Keratinocyte (primary cell): ENCODE measurements around the gene SCAF4. TPM values are rescaled to one million over a fixed set of nuclear protein-coding genes. Genes with fewer than 3 reads are reported as not detected.

Source experiments
- DNase-seq: peaks from one replicate; pipeline ENCODE4 v3.0.0-alpha.2; 2011; ENCODE audit warnings: low read depth, missing footprints, low spot score
- FAIRE-seq: peaks from 2 replicates; lab custom pipeline; 2011; peaks lifted over from hg19 to GRCh38; lab: Jason Lieb, UNC
- H2AFZ ChIP-seq: 2 replicates; pipeline ENCODE4 v1.6.0; 2012; ENCODE audit warnings: low read length, control low read depth, inconsistent platforms; ENCODE audit not compliant: control insufficient read depth
- H3K27ac ChIP-seq: 2 replicates; pipeline ENCODE4 v1.5.1; 2011; ENCODE audit warnings: low read length; ENCODE audit not compliant: control insufficient read depth, insufficient read depth
- H3K27me3 ChIP-seq: 3 replicates; pipeline ENCODE4 v1.6.0; 2011; ENCODE audit warnings: low read length; ENCODE audit not compliant: control insufficient read depth, insufficient read depth; ENCODE audit errors: extremely low read depth
- H3K36me3 ChIP-seq, 2 experiments: 2 replicates in 1 of 2; 3 replicates in 1 of 2; pipeline ENCODE4 v1.5.1; 2011; ENCODE audit warnings: low read length in 2 of 2, mild to moderate bottlenecking in 1 of 2; ENCODE audit not compliant: control insufficient read depth in 2 of 2, insufficient read depth in 2 of 2; ENCODE audit errors: extremely low read depth in 1 of 2
- H3K4me1 ChIP-seq: 3 replicates; pipeline ENCODE4 v1.5.1; 2011; ENCODE audit warnings: low read length; ENCODE audit not compliant: control insufficient read depth, insufficient read depth; ENCODE audit errors: extremely low read depth
- H3K4me2 ChIP-seq: 3 replicates; pipeline ENCODE4 v1.6.0; 2011; ENCODE audit warnings: low read depth, low read length; ENCODE audit not compliant: control insufficient read depth, insufficient read depth; ENCODE audit errors: extremely low read depth
- H3K4me3 ChIP-seq, 3 experiments: fragments of 200-600 bp in 1 of 3; sonication (generic) in 1 of 3; 2 replicates in 2 of 3; 3 replicates in 1 of 3; pipeline ENCODE4 v1.5.1; 2011 to 2016; ENCODE audit warnings: low read length in 3 of 3, mild to moderate bottlenecking in 3 of 3, control low read depth in 2 of 3, inconsistent platforms in 1 of 3, low read depth in 1 of 3, mixed read lengths in 1 of 3, mixed run types in 1 of 3, moderate library complexity in 1 of 3; ENCODE audit not compliant: control insufficient read depth in 2 of 3, insufficient read depth in 2 of 3; ENCODE audit errors: extremely low read depth in 1 of 3
- H3K79me2 ChIP-seq: 2 replicates; pipeline ENCODE4 v1.6.0; 2012; ENCODE audit warnings: low read length; ENCODE audit not compliant: control insufficient read depth, insufficient read depth
- H3K9ac ChIP-seq: 3 replicates; pipeline ENCODE4 v1.6.0; 2011; ENCODE audit warnings: low read length; ENCODE audit not compliant: control insufficient read depth, insufficient read depth; ENCODE audit errors: extremely low read depth
- H3K9me1 ChIP-seq: 3 replicates; pipeline ENCODE4 v1.6.0; 2011; ENCODE audit warnings: low read length; ENCODE audit not compliant: control insufficient read depth, insufficient read depth; ENCODE audit errors: extremely low read depth
- H3K9me3 ChIP-seq: 2 replicates; pipeline ENCODE4 v1.5.1; 2012; ENCODE audit warnings: low read depth, low read length; ENCODE audit not compliant: control insufficient read depth
- H4K20me1 ChIP-seq: 3 replicates; pipeline ENCODE4 v1.6.0; 2011; ENCODE audit warnings: low read length; ENCODE audit not compliant: control insufficient read depth, insufficient read depth; ENCODE audit errors: extremely low read depth
- EZH2 ChIP-seq: IDR thresholded peaks from one replicate; pipeline ENCODE4 v1.6.1; 2012; ENCODE audit warnings: inconsistent platforms, mild to moderate bottlenecking, low read length, moderate library complexity
- dilution Hi-C: fragments of 300-500 bp; cut with MboI; formaldehyde crosslinking; loops from one replicate; pipeline ENCODE4 v1.7.0; 2020; ENCODE audit warnings: low sequenced_read_pairs; ENCODE audit not compliant: extremely low pct_ligation_motif_present
- polyA plus RNA-seq, 5 experiments: library from polyadenylated mRNA; depleted of rRNA in 3 of 5; stranded (reverse) in 3 of 5; stranded (forward) in 1 of 5; unstranded in 1 of 5; fragments of >200 nt; gene quantifications; 1 replicate in 1 of 5; 2 replicates in 3 of 5; 3 replicates in 1 of 5; pipeline versions ENCODE4 v1.2.1 to v1.2.3, GENCODE V29; 2011 to 2012; ENCODE audit warnings: missing spikeins in 2 of 5, low read depth in 1 of 5, low replicate concordance in 1 of 5
- TF ChIP-seq, protein P1 (sequence below), 3 experiments: IDR thresholded peaks in 1 of 3; conservative IDR thresholded peaks in 1 of 3; optimal IDR thresholded peaks in 1 of 3; 2 replicates in 2 of 3; 3 replicates in 1 of 3; pipeline versions ENCODE3 to v1.5.1; 2011; ENCODE audit warnings: low read length in 3 of 3, mild to moderate bottlenecking in 3 of 3, moderate library complexity in 2 of 3, control low read depth in 1 of 3, inconsistent platforms in 1 of 3; ENCODE audit not compliant: insufficient read depth in 2 of 3; ENCODE audit errors: extremely low read depth in 1 of 3

Gene SCAF4
- polyA plus RNA-seq, 1 donor (not counting 4 experiments of a cell fraction or from before 2014, with no cell fraction given), result 7.5 TPM

DNA sequence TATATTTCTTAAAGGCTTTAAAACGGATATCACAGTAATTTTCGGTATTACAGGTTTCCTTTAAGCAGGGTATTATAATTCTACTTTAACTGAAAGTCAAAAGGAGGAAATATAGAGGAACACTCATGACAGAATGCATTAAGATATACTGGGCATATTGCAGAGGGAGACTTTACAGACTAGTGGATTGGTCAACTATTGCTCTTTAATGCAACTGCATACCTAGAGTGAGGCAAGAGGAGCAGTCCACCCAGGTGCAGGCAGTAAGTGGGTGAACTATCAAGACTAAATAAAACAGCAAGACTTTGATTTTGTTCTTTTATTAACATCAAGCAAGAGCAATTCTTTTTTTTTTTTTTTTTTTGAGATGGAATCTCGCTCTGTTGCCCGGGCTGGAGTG lies 10.5 kb downstream of the SCAF4 start:
- dilution Hi-C loops, result no loop called here
- Histone ChIP-seq H3K79me2 (peaks cover 92% of the 10 kb centered on the region), H3K4me1 (no peaks in the 10 kb centered on the region), H3K4me3 (no peak overlapping the region), H3K4me2 (no peak overlapping the region), H3K9me1 (no peaks in the 10 kb centered on the region), H3K9ac (no peak overlapping the region), H4K20me1 (peaks cover 11% of the 10 kb centered on the region), H3K36me3 (no peaks in the 10 kb centered on the region), H3K27me3 (no peaks in the 10 kb centered on the region), H3K27ac (no peak overlapping the region), H2AFZ (no peak overlapping the region), H3K9me3 (no peaks in the 10 kb centered on the region)
- FAIRE-seq (no peak), DNase-seq (no peak)
- TF ChIP-seq, protein P1, sequence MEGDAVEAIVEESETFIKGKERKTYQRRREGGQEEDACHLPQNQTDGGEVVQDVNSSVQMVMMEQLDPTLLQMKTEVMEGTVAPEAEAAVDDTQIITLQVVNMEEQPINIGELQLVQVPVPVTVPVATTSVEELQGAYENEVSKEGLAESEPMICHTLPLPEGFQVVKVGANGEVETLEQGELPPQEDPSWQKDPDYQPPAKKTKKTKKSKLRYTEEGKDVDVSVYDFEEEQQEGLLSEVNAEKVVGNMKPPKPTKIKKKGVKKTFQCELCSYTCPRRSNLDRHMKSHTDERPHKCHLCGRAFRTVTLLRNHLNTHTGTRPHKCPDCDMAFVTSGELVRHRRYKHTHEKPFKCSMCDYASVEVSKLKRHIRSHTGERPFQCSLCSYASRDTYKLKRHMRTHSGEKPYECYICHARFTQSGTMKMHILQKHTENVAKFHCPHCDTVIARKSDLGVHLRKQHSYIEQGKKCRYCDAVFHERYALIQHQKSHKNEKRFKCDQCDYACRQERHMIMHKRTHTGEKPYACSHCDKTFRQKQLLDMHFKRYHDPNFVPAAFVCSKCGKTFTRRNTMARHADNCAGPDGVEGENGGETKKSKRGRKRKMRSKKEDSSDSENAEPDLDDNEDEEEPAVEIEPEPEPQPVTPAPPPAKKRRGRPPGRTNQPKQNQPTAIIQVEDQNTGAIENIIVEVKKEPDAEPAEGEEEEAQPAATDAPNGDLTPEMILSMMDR (optimal IDR thresholded peaks at IDR 0.05 in 1 of 3, IDR thresholded peaks at IDR 0.05 in 1 of 3, conservative IDR thresholded peaks at IDR 0.05 in 1 of 3; ENCODE audit: extremely low read depth in 1 of 3, insufficient read depth in 2 of 3, low read length in 3 of 3), result no peak
- TF ChIP-seq EZH2, result no peak

DNA sequence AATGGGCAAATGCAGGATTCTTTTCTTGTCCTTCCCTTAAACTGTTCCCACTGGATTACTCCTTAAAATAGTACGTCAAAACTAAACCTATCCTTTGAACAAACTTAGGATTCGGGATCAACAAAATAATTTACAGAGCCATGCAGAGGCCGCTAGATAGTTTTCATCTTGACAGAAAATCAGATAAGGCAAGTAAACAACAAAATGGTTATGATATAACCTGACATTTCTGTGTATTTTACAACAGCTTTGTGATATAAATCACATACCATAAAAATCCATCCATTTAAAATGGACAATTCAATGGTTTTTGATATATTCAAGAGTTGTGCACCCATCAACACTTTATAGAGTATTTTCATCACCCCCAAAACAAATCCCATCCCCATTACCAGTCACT lies 11.2 kb downstream of the SCAF4 start:
- Histone ChIP-seq H3K27me3 (no peaks in the 10 kb centered on the region), H3K9me1 (no peaks in the 10 kb centered on the region), H2AFZ (no peak overlapping the region), H3K4me1 (no peaks in the 10 kb centered on the region), H3K4me3 (no peak overlapping the region), H3K36me3 (no peaks in the 10 kb centered on the region), H3K79me2 (peaks cover 95% of the 10 kb centered on the region), H3K9me3 (no peaks in the 10 kb centered on the region), H3K9ac (no peak overlapping the region), H3K27ac (no peak overlapping the region), H4K20me1 (peaks cover 11% of the 10 kb centered on the region), H3K4me2 (no peak overlapping the region)
- FAIRE-seq, result no peak
- TF ChIP-seq EZH2, result no peak
- dilution Hi-C loops, result no loop called here
- no peak for DNase-seq

DNA sequence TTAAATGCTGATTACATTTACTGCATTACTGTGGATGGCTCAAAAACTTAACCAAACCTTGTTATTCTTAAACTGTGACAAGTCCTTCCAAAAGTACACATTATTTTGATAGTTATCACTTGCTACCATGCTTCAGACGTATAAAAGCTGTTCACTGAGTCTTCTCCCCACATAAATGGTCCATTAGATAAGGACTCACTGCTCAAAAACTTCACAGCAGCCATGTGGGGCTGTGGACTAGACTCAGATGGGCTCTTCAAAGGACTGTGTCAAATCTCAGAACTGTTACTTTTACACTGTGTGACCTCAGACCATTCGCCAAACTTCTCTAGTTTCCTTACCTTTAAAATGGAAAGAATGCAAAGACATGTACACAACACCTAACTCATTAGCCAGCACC lies 11.6 kb downstream of the SCAF4 start:
- FAIRE-seq, result no peak

More for the DNA sequence above, 11.6 kb downstream of the SCAF4 start:
- Histone ChIP-seq H3K79me2 (peaks cover 96% of the 10 kb centered on the region), H3K36me3 (no peaks in the 10 kb centered on the region), H3K9me1 (no peaks in the 10 kb centered on the region), H3K9ac (no peak overlapping the region), H2AFZ (no peak overlapping the region), H3K4me3 (no peak overlapping the region), H4K20me1 (peaks cover 13% of the 10 kb centered on the region), H3K27me3 (no peaks in the 10 kb centered on the region), H3K27ac (no peak overlapping the region), H3K4me1 (peaks cover 2% of the 10 kb centered on the region), H3K4me2 (no peak overlapping the region), H3K9me3 (no peaks in the 10 kb centered on the region)
- dilution Hi-C loops, result no loop called here
- no peak for DNase-seq
- no peak for TF ChIP-seq EZH2
- TF ChIP-seq, protein P1 (optimal IDR thresholded peaks at IDR 0.05 in 1 of 3, IDR thresholded peaks at IDR 0.05 in 1 of 3, conservative IDR thresholded peaks at IDR 0.05 in 1 of 3; ENCODE audit: extremely low read depth in 1 of 3, insufficient read depth in 2 of 3, low read length in 3 of 3), result no peak
